Breast epithelium (tissue), 4 donors: ENCODE results near the gene RP9. TPM values are rescaled to one million over a fixed set of nuclear protein-coding genes. Genes with fewer than 3 reads are reported as not detected.

Source experiments
- DNase-seq, 2 donors: peaks; one replicate each; pipeline ENCODE4 v3.0.0-alpha.2; 2019; ENCODE audit warnings: low spot score in 2 of 2
- H3K27ac ChIP-seq, 2 donors: fragments of 200-600 bp; sonication (generic) in 1 of 2; one replicate each; pipeline ENCODE4 v1.5.1; 2016 to 2019; ENCODE audit warnings: mild to moderate bottlenecking in 1 of 2
- H3K27me3 ChIP-seq, 2 donors: fragments of 200-600 bp; sonication (generic) in 1 of 2; one replicate each; pipeline versions ENCODE4 v1.5.1 to v1.6.0; 2017 to 2019; ENCODE audit warnings: control low read depth in 1 of 2, mild to moderate bottlenecking in 1 of 2
- H3K36me3 ChIP-seq: fragments of 200-600 bp; one replicate; pipeline ENCODE4 v1.5.1; 2019
- H3K4me1 ChIP-seq, 2 donors: fragments of 200-600 bp; sonication (generic); one replicate each; pipeline ENCODE4 v1.5.1; 2016 to 2019; ENCODE audit warnings: control low read depth in 1 of 2
- H3K4me3 ChIP-seq, 3 donors: fragments of 200-600 bp; sonication (generic); 1 replicate in 2 of 3; 2 replicates in 1 of 3; pipeline ENCODE4 v1.5.1; 2016 to 2019; ENCODE audit warnings: mild to moderate bottlenecking in 3 of 3, moderate library complexity in 2 of 3
- H3K9me3 ChIP-seq, 2 donors: fragments of 200-600 bp; sonication (generic) in 1 of 2; one replicate each; pipeline ENCODE4 v1.5.1; 2016 to 2019; ENCODE audit warnings: control low read depth in 1 of 2
- CTCF ChIP-seq, 3 donors: fragments of 450-650 bp; IDR thresholded peaks; one replicate each; pipeline ENCODE4 v1.5.1; 2016 to 2017; ENCODE audit warnings: antibody characterized with exemption in 3 of 3, mild to moderate bottlenecking in 3 of 3, moderate library complexity in 3 of 3
- POLR2A ChIP-seq: fragments of 450-650 bp; IDR thresholded peaks from one replicate; pipeline ENCODE4 v1.6.1; 2016; ENCODE audit warnings: antibody characterized with exemption, mild to moderate bottlenecking, moderate library complexity
- POLR2AphosphoS5 ChIP-seq, 3 donors: sonication (generic); formaldehyde crosslinking; IDR thresholded peaks; one replicate each; pipeline ENCODE4 v1.6.1; 2017; ENCODE audit warnings: antibody characterized with exemption in 3 of 3
- intact Hi-C: fragments of 100-400 bp; cut with DNase I; formaldehyde crosslinking; loops from one replicate; pipeline ENCODE4 v1.15.1; 2023; ENCODE audit warnings: low total_unique reads
- total RNA-seq, 3 donors: library from RNA; depleted of rRNA; stranded (reverse); fragments of >200 nt; gene quantifications; one replicate each; pipeline ENCODE4 v1.1.0, GENCODE V29; 2016

RP9 gene
- total RNA-seq, 3 donors from 2014 or later: 8.5 to 17.0 (median 13.4) TPM

GRCh38 chr7:33152087-33152486 is 42.9 kb upstream of the RP9 start:
- no peak for DNase-seq
- intact Hi-C loops: no loop called here
- TF ChIP-seq POLR2A (no peak), POLR2AphosphoS5 (IDR thresholded peaks at IDR 0.05) (no peak), CTCF (IDR thresholded peaks at IDR 0.05) (no peak)
- no peaks in the 10 kb centered on the region for H3K9me3 ChIP-seq
- H3K4me1 ChIP-seq: no peaks in the 10 kb centered on the region
- no peaks in the 10 kb centered on the region for H3K27me3 ChIP-seq
- H3K36me3 ChIP-seq: no peaks in the 10 kb centered on the region
- no peak overlapping the region for H3K27ac ChIP-seq
- no peak overlapping the region for H3K4me3 ChIP-seq

- no peak overlapping the region for H3K27ac ChIP-seq
- no peaks in the 10 kb centered on the region for H3K27me3 ChIP-seq
- no peak overlapping the region for H3K4me3 ChIP-seq
- no peaks in the 10 kb centered on the region for H3K36me3 ChIP-seq
- no peaks in the 10 kb centered on the region for H3K4me1 ChIP-seq
- TF ChIP-seq CTCF (IDR thresholded peaks at IDR 0.05): no peak
- TF ChIP-seq POLR2A: no peak
- no peak for DNase-seq
- intact Hi-C loops: no loop called here
- H3K9me3 ChIP-seq: no peaks in the 10 kb centered on the region
These were observed 36.0 kb upstream of the RP9 start for GRCh38 chr7:33145156-33145555.

GRCh38 chr7:33143996-33144718 is 35.0 kb upstream of the RP9 start:
- H3K9me3 ChIP-seq: no peaks in the 10 kb centered on the region
- TF ChIP-seq CTCF (IDR thresholded peaks at IDR 0.05): no peak
- TF ChIP-seq POLR2AphosphoS5 (IDR thresholded peaks at IDR 0.05): no peak
- no peak for TF ChIP-seq POLR2A
- no peak overlapping the region for H3K27ac ChIP-seq
- intact Hi-C loops: no loop called here
- DNase-seq: no peak
- no peak overlapping the region for H3K4me3 ChIP-seq
- no peaks in the 10 kb centered on the region for H3K4me1 ChIP-seq
- no peaks in the 10 kb centered on the region for H3K27me3 ChIP-seq
- H3K36me3 ChIP-seq: no peaks in the 10 kb centered on the region

- no peak overlapping the region for H3K4me3 ChIP-seq
- TF ChIP-seq CTCF (IDR thresholded peaks at IDR 0.05) (no peak), POLR2A (no peak), POLR2AphosphoS5 (IDR thresholded peaks at IDR 0.05) (no peak)
- no peaks in the 10 kb centered on the region for H3K9me3 ChIP-seq
- intact Hi-C loops: no loop called here
- no peaks in the 10 kb centered on the region for H3K27me3 ChIP-seq
- no peak for DNase-seq
- H3K27ac ChIP-seq: no peak overlapping the region
- H3K36me3 ChIP-seq: no peaks in the 10 kb centered on the region
- no peaks in the 10 kb centered on the region for H3K4me1 ChIP-seq
These were observed 33.4 kb upstream of the RP9 start for GRCh38 chr7:33142585-33142984.

- intact Hi-C loops: no loop called here
- no peak overlapping the region for H3K27ac ChIP-seq
- H3K9me3 ChIP-seq: no peaks in the 10 kb centered on the region
- TF ChIP-seq POLR2AphosphoS5 (IDR thresholded peaks at IDR 0.05) (no peak), POLR2A (no peak), CTCF (IDR thresholded peaks at IDR 0.05) (no peak)
- no peak overlapping the region for H3K4me3 ChIP-seq
- H3K4me1 ChIP-seq: no peaks in the 10 kb centered on the region
- no peaks in the 10 kb centered on the region for H3K27me3 ChIP-seq
- DNase-seq: no peak
- H3K36me3 ChIP-seq: no peaks in the 10 kb centered on the region
These were observed 27.9 kb upstream of the RP9 start for GRCh38 chr7:33137103-33137502.
